GM23248 (cell line): Measurements from ENCODE around the gene PHLPP2.

ENCODE experiments used
- EZH2 ChIP-seq: fragments of 200-600 bp; sonication (generic); IDR thresholded peaks from 2 replicates; pipeline ENCODE4 v1.6.1; 2018; ENCODE audit warnings: antibody characterized with exemption, mild to moderate bottlenecking; ENCODE audit not compliant: insufficient read depth, poor library complexity, severe bottlenecking
- EZH2phosphoT487 ChIP-seq: fragments of 200-600 bp; sonication (generic); IDR thresholded peaks from 2 replicates; pipeline ENCODE4 v1.6.1; 2018; ENCODE audit warnings: antibody characterized with exemption, moderate library complexity, mild to moderate bottlenecking, low read depth; ENCODE audit not compliant: insufficient read depth

DNA sequence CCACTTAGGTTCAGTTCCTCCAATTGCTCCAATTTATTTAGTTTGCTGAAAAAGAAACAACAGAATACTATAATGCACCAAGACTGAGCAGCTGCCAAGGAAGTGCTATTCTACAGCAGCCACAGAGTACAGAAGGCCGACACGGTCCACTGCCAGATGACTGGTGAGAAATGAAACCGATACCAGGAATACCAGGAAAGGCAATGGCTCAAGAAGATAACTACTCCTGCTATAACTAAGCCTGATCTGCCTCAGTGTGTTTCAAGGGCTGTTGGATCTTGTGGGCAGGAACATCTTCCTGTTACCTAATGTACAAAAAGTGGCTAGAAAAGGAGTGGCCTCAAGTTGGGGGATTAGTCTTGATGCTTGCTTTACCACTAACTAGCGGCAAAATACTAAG lies 65.7 kb downstream of the PHLPP2 start:
- TF ChIP-seq EZH2 (no peak), EZH2phosphoT487 (no peak)
